Spinal cord (tissue), 10 donors: ENCODE results near the gene GSK3B. TPM values are rescaled to one million over a fixed set of nuclear protein-coding genes. Genes with fewer than 3 reads are reported as not detected.
"Not testable (repeated sequence)": the region's sequence is repeated elsewhere in the genome, so short reads cannot be mapped to it uniquely, and the experiment has no call there.

Source experiments
- DNase-seq, 6 donors: peaks; one replicate each; pipeline versions ENCODE4 v3.0.0 to v3.0.0-alpha.2; 2013 to 2015; ENCODE audit warnings: low spot score in 6 of 6, low read depth in 4 of 6
- H3K27ac ChIP-seq: one replicate; pipeline ENCODE4 v1.5.1; 2013; ENCODE audit warnings: low read depth, low read length, control low read depth
- H3K27me3 ChIP-seq: one replicate; pipeline ENCODE4 v1.6.1; 2013; ENCODE audit warnings: low read length; ENCODE audit not compliant: control insufficient read depth, insufficient read depth
- H3K36me3 ChIP-seq: one replicate; pipeline ENCODE4 v1.6.1; 2013; ENCODE audit warnings: low read length; ENCODE audit not compliant: control insufficient read depth, insufficient read depth
- H3K4me1 ChIP-seq: one replicate; pipeline ENCODE4 v1.6.1; 2013; ENCODE audit warnings: low read length; ENCODE audit not compliant: control insufficient read depth, insufficient read depth
- H3K4me3 ChIP-seq: one replicate; pipeline ENCODE4 v1.5.1; 2013; ENCODE audit warnings: low read depth, low read length, control low read depth
- H3K9me3 ChIP-seq: one replicate; pipeline ENCODE4 v1.6.1; 2013; ENCODE audit warnings: low read length; ENCODE audit not compliant: control insufficient read depth, insufficient read depth
- WGBS: methylation state at CpG from one replicate; pipeline ENCODE4 v1.1.5; 2013; ENCODE audit warnings: missing lambda C conversion rate; ENCODE audit not compliant: insufficient coverage; 5-methylcytosine and 5-hydroxymethylcytosine counted together
- polyA plus RNA-seq, 2 donors: library from polyadenylated mRNA; unstranded; fragments of 120-200 nt; gene quantifications; one replicate each; pipeline ENCODE4 v1.2.1, GENCODE V29; 2013; ENCODE audit not compliant: insufficient read length in 2 of 2
- total RNA-seq, 2 donors: library from RNA; depleted of rRNA in 1 of 2; stranded (reverse); fragments of 120-200 nt in 1 of 2; fragments of >200 nt in 1 of 2; gene quantifications; one replicate each; pipeline versions ENCODE4 v1.2.3 to v1.2.4, GENCODE V29; 2013 to 2014
- donor health status: healthy.

The GSK3B gene
- total and polyA plus RNA-seq, 4 donors, result 53.3 to 113 (median 73.1) TPM

GRCh38 chr3:120062474-120062873 lies 31.8 kb downstream of the GSK3B start:
- Histone ChIP-seq H3K4me1 (peaks cover 8% of the 10 kb centered on the region), H3K36me3 (no peaks in the 10 kb centered on the region), H3K27ac (no peak overlapping the region), H3K4me3 (no peak overlapping the region), H3K9me3 (no peaks in the 10 kb centered on the region), H3K27me3 (no peaks in the 10 kb centered on the region)
- no CpG with 5 or more reads among the region's 4 CpGs for WGBS
- DNase-seq, result no peak

- DNase-seq, result peak in 2 of 6 donors; percentile 15 to 26
- H3K27me3 ChIP-seq, result no peaks in the 10 kb centered on the region
- no peak overlapping the region for H3K27ac ChIP-seq
- no peaks in the 10 kb centered on the region for H3K9me3 ChIP-seq
- H3K4me1 ChIP-seq, result peaks cover 8% of the 10 kb centered on the region
- no peak overlapping the region for H3K4me3 ChIP-seq
- WGBS, result 14% methylated on average over 1 of the region's 3 CpGs
- no peaks in the 10 kb centered on the region for H3K36me3 ChIP-seq
These were observed 35.0 kb downstream of the GSK3B start for GRCh38 chr3:120059081-120059864.

- Histone ChIP-seq H3K27ac (no peak overlapping the region), H3K9me3 (peaks cover 2% of the 10 kb centered on the region), H3K4me1 (peaks cover 8% of the 10 kb centered on the region), H3K36me3 (no peaks in the 10 kb centered on the region), H3K27me3 (no peaks in the 10 kb centered on the region), H3K4me3 (no peak overlapping the region)
- WGBS, result 100% methylated on average over 1 of the region's 1 CpG
- no peak for DNase-seq
These were observed 36.6 kb downstream of the GSK3B start for GRCh38 chr3:120057626-120058025.

GRCh38 chr3:120057029-120057428 lies 37.2 kb downstream of the GSK3B start:
- 100% methylated on average over 1 of the region's 7 CpGs for WGBS
- no peaks in the 10 kb centered on the region for H3K36me3 ChIP-seq
- H3K4me1 ChIP-seq, result peaks cover 8% of the 10 kb centered on the region

GRCh38 chr3:120053647-120054046 lies 40.6 kb downstream of the GSK3B start:
- H3K27me3 ChIP-seq, result not testable (repeated sequence)
- WGBS, result 100% methylated on average over 2 of the region's 7 CpGs

More at GRCh38 chr3:120057029-120057428, 37.2 kb downstream of the GSK3B start:
- Histone ChIP-seq H3K27ac (no peak overlapping the region), H3K9me3 (peaks cover 2% of the 10 kb centered on the region), H3K4me3 (no peak overlapping the region), H3K27me3 (no peaks in the 10 kb centered on the region)
- DNase-seq, result no peak

GRCh38 chr3:120052677-120053076 lies 41.6 kb downstream of the GSK3B start:
- no peak overlapping the region for H3K4me3 ChIP-seq
- no peak for DNase-seq
- H3K27ac ChIP-seq, result no peak overlapping the region
- no peaks in the 10 kb centered on the region for H3K4me1 ChIP-seq
- peaks cover 4% of the 10 kb centered on the region for H3K9me3 ChIP-seq
- 100% methylated on average over 1 of the region's 3 CpGs for WGBS
- no peaks in the 10 kb centered on the region for H3K36me3 ChIP-seq
- H3K27me3 ChIP-seq, result no peaks in the 10 kb centered on the region

More at GRCh38 chr3:120053647-120054046, 40.6 kb downstream of the GSK3B start:
- DNase-seq, H3K4me1 ChIP-seq, H3K4me3 ChIP-seq, H3K9me3 ChIP-seq, H3K36me3 ChIP-seq, H3K27ac ChIP-seq: not testable (repeated sequence)

GRCh38 chr3:120052225-120052624 lies 42.0 kb downstream of the GSK3B start:
- Histone ChIP-seq H3K9me3 (peaks cover 4% of the 10 kb centered on the region), H3K36me3 (no peaks in the 10 kb centered on the region), H3K27ac (no peak overlapping the region), H3K4me1 (no peaks in the 10 kb centered on the region), H3K4me3 (no peak overlapping the region), H3K27me3 (no peaks in the 10 kb centered on the region)
- no peak for DNase-seq
- WGBS, result 100% methylated on average over 1 of the region's 2 CpGs

GRCh38 chr3:120051570-120051969 lies 42.7 kb downstream of the GSK3B start:
- H3K27me3 ChIP-seq, H3K4me1 ChIP-seq, H3K9me3 ChIP-seq, DNase-seq, H3K4me3 ChIP-seq, H3K27ac ChIP-seq, H3K36me3 ChIP-seq: not testable (repeated sequence)
- WGBS, result 100% methylated on average over 1 of the region's 5 CpGs

GRCh38 chr3:120049881-120050539 lies 44.2 kb downstream of the GSK3B start:
- Histone ChIP-seq H3K9me3 (peaks cover 4% of the 10 kb centered on the region), H3K4me1 (no peaks in the 10 kb centered on the region), H3K27ac (no peak overlapping the region), H3K27me3 (no peaks in the 10 kb centered on the region), H3K4me3 (no peak overlapping the region), H3K36me3 (no peaks in the 10 kb centered on the region)
- no peak for DNase-seq
- 71% methylated on average over 1 of the region's 4 CpGs for WGBS

GRCh38 chr3:120049072-120049471 lies 45.2 kb downstream of the GSK3B start:
- H3K4me1 ChIP-seq, result no peaks in the 10 kb centered on the region
- H3K9me3 ChIP-seq, result peaks cover 4% of the 10 kb centered on the region
- H3K27me3 ChIP-seq, result no peaks in the 10 kb centered on the region
- H3K27ac ChIP-seq, result no peak overlapping the region
- DNase-seq, result no peak
- no peaks in the 10 kb centered on the region for H3K36me3 ChIP-seq
- 40% methylated on average over 2 of the region's 2 CpGs for WGBS
- no peak overlapping the region for H3K4me3 ChIP-seq
